ENCODE measurements around the gene HPD. TPM values are rescaled to one million over a fixed set of nuclear protein-coding genes. Genes with fewer than 3 reads are reported as not detected.

The HPD gene
- total RNA-seq, 1 experiment from 2014 or later: 3.7 TPM

Other genes with a start within 250 kb of the HPD start
- 18.1 and 20.6 TPM in 2 replicates for gene ORAI1, start 232.3 kb downstream of the HPD start, total RNA-seq (2014; rRNA removed; shearing (Covaris generic))
- 0.25 TPM in 1 of 2 replicates, not detected in the other for gene MORN3, start 189.2 kb downstream of the HPD start, total RNA-seq (2014; rRNA removed; shearing (Covaris generic))
- 6.3 and 8.3 TPM in 2 replicates for gene TMEM120B, start 146.1 kb downstream of the HPD start, total RNA-seq (2014; rRNA removed; shearing (Covaris generic))
- gene RHOF, start 65.2 kb downstream of the HPD start, total RNA-seq (2014; rRNA removed; shearing (Covaris generic)): 0.27 and 0.42 TPM in 2 replicates
- 2.7 and 3.9 TPM in 2 replicates for gene SETD1B, start 54.9 kb downstream of the HPD start, total RNA-seq (2014; rRNA removed; shearing (Covaris generic))
- gene PSMD9, start 29.9 kb upstream of the HPD start, total RNA-seq (2014; rRNA removed; shearing (Covaris generic)): 65.7 and 73.8 TPM in 2 replicates
- gene CFAP251, start 59.7 kb upstream of the HPD start, total RNA-seq (2014; rRNA removed; shearing (Covaris generic)): 1.1 and 1.2 TPM in 2 replicates
- 3.9 and 4.0 TPM in 2 replicates for gene BCL7A, start 163.0 kb upstream of the HPD start, total RNA-seq (2014; rRNA removed; shearing (Covaris generic))
- 3.2 and 7.7 TPM in 2 replicates for gene MLXIP, start 219.9 kb upstream of the HPD start, total RNA-seq (2014; rRNA removed; shearing (Covaris generic))

Data from M059J (cell line).